SK-N-SH (cell line): ENCODE data around the gene AP2A2. TPM values are rescaled to one million over a fixed set of nuclear protein-coding genes. Genes with fewer than 3 reads are reported as not detected.

Experiments used
- CTCF ChIA-PET: fragments of 300-600, 350-600 bp; formaldehyde crosslinking; extraction: SDS; loops from one replicate; lab custom pipeline; 2021; lab: Yijun Ruan, JAX
- POLR2A ChIA-PET: fragments of 350-600 bp; sonication (Branson Sonifier 250); formaldehyde crosslinking; extraction: SDS; loops from one replicate; lab custom pipeline; 2020; ENCODE audit warnings: antibody characterized with exemption, inconsistent platforms; lab: Yijun Ruan, JAX
- DNase-seq: peaks from one replicate; pipeline ENCODE4 v3.0.0; 2012
- H2AFZ ChIP-seq: fragments of 200-600 bp; sonication (generic); 2 replicates; pipeline ENCODE4 v1.8.1; 2016; ENCODE audit warnings: antibody characterized with exemption, mild to moderate bottlenecking, low read depth
- H3F3A ChIP-seq: fragments of 200-600 bp; sonication (generic); replicated peaks from 2 replicates; pipeline ENCODE3; 2016; ENCODE audit warnings: antibody characterized with exemption, mild to moderate bottlenecking; ENCODE audit not compliant: insufficient read depth
- H3K27ac ChIP-seq, 2 experiments: fragments of 200-500 bp in 1 of 2; fragments of 200-600 bp in 1 of 2; sonication (Bioruptor generic) in 1 of 2; sonication (generic), shearing (Covaris generic) in 1 of 2; 2 replicates each; pipeline versions ENCODE4 v1.5.1 to v1.6.1; 2014 to 2016; ENCODE audit warnings: low read depth in 2 of 2, inconsistent platforms in 1 of 2, low read length in 1 of 2, mild to moderate bottlenecking in 1 of 2, mixed read lengths in 1 of 2
- H3K27me3 ChIP-seq: fragments of 200-600 bp; sonication (generic), shearing (Covaris generic); 2 replicates; pipeline ENCODE4 v1.6.1; 2016; ENCODE audit warnings: mixed run types; ENCODE audit not compliant: insufficient read depth
- H3K36me3 ChIP-seq, 2 experiments: fragments of 200-500 bp in 1 of 2; fragments of 200-600 bp in 1 of 2; sonication (Bioruptor generic) in 1 of 2; sonication (generic) in 1 of 2; replicated peaks in 1 of 2; 2 replicates each; pipeline versions ENCODE3 to v1.5.1; 2014 to 2016; ENCODE audit warnings: low read length in 1 of 2, mild to moderate bottlenecking in 1 of 2; ENCODE audit not compliant: insufficient read depth in 2 of 2, control insufficient read depth in 1 of 2
- H3K4me1 ChIP-seq, 2 experiments: fragments of 200-500 bp in 1 of 2; fragments of 200-600 bp in 1 of 2; sonication (Bioruptor generic) in 1 of 2; sonication (generic), shearing (Covaris generic) in 1 of 2; 2 replicates each; pipeline versions ENCODE4 v1.5.1 to v1.6.1; 2014 to 2016; ENCODE audit warnings: low read depth in 1 of 2, low read length in 1 of 2, mixed run types in 1 of 2; ENCODE audit not compliant: insufficient read depth in 2 of 2, control insufficient read depth in 1 of 2
- H3K4me2 ChIP-seq: fragments of 200-600 bp; sonication (generic), shearing (Covaris generic); 2 replicates; pipeline ENCODE4 v1.6.1; 2017; ENCODE audit warnings: mixed run types
- H3K4me3 ChIP-seq, 2 experiments: fragments of 200-500 bp in 1 of 2; fragments of 200-600 bp in 1 of 2; sonication (Bioruptor generic) in 1 of 2; sonication (generic), shearing (Covaris generic) in 1 of 2; 2 replicates each; pipeline versions ENCODE4 v1.5.1 to v1.8.1; 2014 to 2016; ENCODE audit warnings: low read depth in 2 of 2, inconsistent platforms in 1 of 2, low read length in 1 of 2, mild to moderate bottlenecking in 1 of 2, mixed read lengths in 1 of 2, moderate library complexity in 1 of 2
- H3K79me2 ChIP-seq: fragments of 200-600 bp; sonication (generic); 2 replicates; pipeline ENCODE4 v1.8.1; 2017; ENCODE audit warnings: mild to moderate bottlenecking; ENCODE audit not compliant: insufficient read depth
- H3K9ac ChIP-seq: fragments of 200-600 bp; sonication (generic); 2 replicates; pipeline ENCODE4 v1.6.1; 2017; ENCODE audit warnings: mixed run types
- H3K9me2 ChIP-seq: fragments of 200-600 bp; sonication (generic); 2 replicates; pipeline ENCODE4 v1.6.1; 2017; ENCODE audit warnings: mixed run types
- H3K9me3 ChIP-seq: fragments of 200-600 bp; sonication (generic); 2 replicates; pipeline ENCODE4 v1.6.1; 2017; ENCODE audit warnings: mixed run types, mild to moderate bottlenecking, moderate library complexity
- H4K20me1 ChIP-seq: fragments of 200-600 bp; sonication (generic); 2 replicates; pipeline ENCODE4 v1.6.1; 2017; ENCODE audit warnings: mild to moderate bottlenecking, mixed run types; ENCODE audit not compliant: insufficient read depth
- ELF1 ChIP-seq: IDR thresholded peaks from 2 replicates; pipeline ENCODE4 v1.4.0; 2012
- IRF3 ChIP-seq: fragments of 150-350 bp; IDR thresholded peaks from 2 replicates; pipeline ENCODE4 v1.6.1; 2016; ENCODE audit warnings: mild to moderate bottlenecking, low read depth, low read length
- MEF2A ChIP-seq: IDR thresholded peaks from 2 replicates; pipeline ENCODE4 v1.4.0; 2012; ENCODE audit warnings: low read depth, borderline replicate concordance
- PBX3 ChIP-seq: IDR thresholded peaks from 2 replicates; pipeline ENCODE4; 2012
- REST ChIP-seq: IDR thresholded peaks from 2 replicates; pipeline ENCODE4 v1.6.1; 2012; ENCODE audit warnings: mild to moderate bottlenecking, low read depth, low read length, moderate library complexity
- RXRA ChIP-seq: IDR thresholded peaks from 2 replicates; pipeline ENCODE4 v1.4.0; 2012; ENCODE audit warnings: low read depth, mild to moderate bottlenecking, borderline replicate concordance
- SIN3A ChIP-seq: IDR thresholded peaks from 2 replicates; pipeline ENCODE4 v1.6.1; 2012; ENCODE audit warnings: low read depth, mild to moderate bottlenecking, low read length, moderate library complexity, borderline replicate concordance
- TEAD4 ChIP-seq: IDR thresholded peaks from 2 replicates; pipeline ENCODE4 v1.4.0; 2012; ENCODE audit warnings: mild to moderate bottlenecking, borderline replicate concordance; ENCODE audit not compliant: insufficient read depth
- USF2 ChIP-seq: fragments of 150-350 bp; IDR thresholded peaks from 2 replicates; pipeline ENCODE4 v1.6.1; 2017; ENCODE audit warnings: antibody characterized with exemption, low read length, low read depth, borderline replicate concordance
- YY1 ChIP-seq: IDR thresholded peaks from 2 replicates; pipeline ENCODE4 v1.4.0; 2012; ENCODE audit warnings: low read depth, mild to moderate bottlenecking
- WGBS: methylation state at CpG from one replicate; pipeline ENCODE4 v1.1.6; 2017; ENCODE audit warnings: low lambda C conversion rate; 5-methylcytosine and 5-hydroxymethylcytosine counted together
- polyA plus RNA-seq, 3 experiments: library from polyadenylated mRNA; depleted of rRNA; stranded (reverse); fragments of >200 nt; gene quantifications; 2 replicates each; pipeline ENCODE4 v1.2.3, GENCODE V29; 2012

AP2A2 gene
- polyA plus RNA-seq, 1 of the 3 experiments (the other 2 are of a cell fraction) = 42.7 TPM

- Histone ChIP-seq H3K27ac (no peak overlapping the region), H3K27me3 (no peaks in the 10 kb centered on the region), H3K9ac (no peak overlapping the region), H2AFZ (no peak overlapping the region), H3K4me2 (no peak overlapping the region), H4K20me1 (no peaks in the 10 kb centered on the region), H3K79me2 (peaks cover 13% of the 10 kb centered on the region; the same call in 1 of the 2 replicates), H3K36me3 (peaks cover 9 to 48% of the 10 kb centered on the region in 2 experiments), H3K9me2 (no peaks in the 10 kb centered on the region), H3F3A (no peaks in the 10 kb centered on the region), H3K4me3 (no peak overlapping the region), H3K9me3 (no peaks in the 10 kb centered on the region), H3K4me1 (no peaks in the 10 kb centered on the region)
- no peak for TF ChIP-seq RXRA
- no peak for TF ChIP-seq USF2
- TF ChIP-seq YY1 = no peak
- no peak for TF ChIP-seq ELF1
- no peak for TF ChIP-seq MEF2A
- no peak for TF ChIP-seq REST
- no peak for TF ChIP-seq SIN3A
- no peak for TF ChIP-seq IRF3
- TF ChIP-seq PBX3 = no peak
- no peak for TF ChIP-seq TEAD4
- 90% methylated on average over 14 of the region's 32 CpGs for WGBS
- ChIA-PET CTCF (no interaction called here), POLR2A (no interaction called here)
- no peak for DNase-seq
These were observed 76.1 kb downstream of the AP2A2 start for GRCh38 chr11:1001617-1002405.
